ENCODE measurements around the gene CRACR2A. TPM values are rescaled to one million over a fixed set of nuclear protein-coding genes. Genes with fewer than 3 reads are reported as not detected.

The CRACR2A gene
- total RNA-seq, 4 donors from 2014 or later = 0.91 to 2.3 (median 1.9) TPM

DNA sequence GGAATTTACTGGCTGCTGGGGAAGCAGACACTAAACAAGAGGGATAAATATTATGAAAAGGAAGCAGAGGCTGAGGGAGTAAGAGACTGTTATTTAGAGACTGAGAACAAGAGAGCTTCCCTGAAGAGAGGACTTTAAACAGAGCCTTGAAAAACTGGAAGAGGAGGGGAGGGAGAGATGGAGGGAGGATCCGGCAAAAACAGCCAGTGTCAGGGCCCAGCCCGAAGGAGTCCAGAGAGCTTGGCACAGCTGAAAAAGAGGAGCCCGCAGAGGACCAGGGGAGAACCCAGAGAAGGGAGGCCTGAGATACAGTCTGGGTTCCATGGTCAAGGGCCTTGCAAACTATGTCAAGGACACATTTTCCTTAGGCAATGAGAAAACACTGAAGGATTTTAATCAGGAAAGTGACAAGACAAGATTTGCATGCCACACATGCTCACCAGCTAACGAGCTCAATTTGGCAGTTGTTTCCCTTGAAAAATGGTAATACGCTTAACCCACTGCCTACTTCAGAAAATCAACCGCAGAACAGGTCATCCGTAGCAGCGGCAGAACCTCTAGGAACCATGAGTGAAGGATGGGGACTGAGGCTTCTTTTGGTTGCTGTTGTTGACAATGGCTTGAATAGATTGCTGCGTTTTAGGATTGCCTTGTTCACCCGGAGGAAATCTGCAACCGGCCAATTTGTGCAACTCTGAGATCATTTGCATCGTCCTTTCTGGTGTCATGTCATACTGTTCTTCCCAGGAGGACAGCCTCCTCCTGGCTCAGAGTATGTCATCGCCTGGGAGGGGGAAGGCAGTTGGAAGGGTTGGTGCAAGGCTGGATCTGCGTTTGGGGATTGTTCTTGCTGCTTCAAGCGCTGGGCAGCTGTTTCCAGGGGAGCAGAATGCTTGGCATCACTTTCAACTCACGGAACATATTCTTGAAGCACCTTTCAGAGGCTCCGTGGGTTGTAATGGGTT lies 153.7 kb downstream of the CRACR2A start:
- Histone ChIP-seq H3K4me3 (no peak overlapping the region), H3K27me3 (peaks cover 0 to 58% (median 0%) of the 10 kb centered on the region in 4 donors), H3K27ac (no peak overlapping the region), H3K36me3 (no peaks in the 10 kb centered on the region), H3K9me3 (no peaks in the 10 kb centered on the region), H3K4me1 (no peaks in the 10 kb centered on the region)
- WGBS, 2 donors = 82 to 85% methylated on average over 14 to 15 of the region's 17 CpGs
- DNase-seq = no peak
- TF ChIP-seq POLR2A (IDR thresholded peaks at IDR 0.05) = no peak
- TF ChIP-seq, protein P1, sequence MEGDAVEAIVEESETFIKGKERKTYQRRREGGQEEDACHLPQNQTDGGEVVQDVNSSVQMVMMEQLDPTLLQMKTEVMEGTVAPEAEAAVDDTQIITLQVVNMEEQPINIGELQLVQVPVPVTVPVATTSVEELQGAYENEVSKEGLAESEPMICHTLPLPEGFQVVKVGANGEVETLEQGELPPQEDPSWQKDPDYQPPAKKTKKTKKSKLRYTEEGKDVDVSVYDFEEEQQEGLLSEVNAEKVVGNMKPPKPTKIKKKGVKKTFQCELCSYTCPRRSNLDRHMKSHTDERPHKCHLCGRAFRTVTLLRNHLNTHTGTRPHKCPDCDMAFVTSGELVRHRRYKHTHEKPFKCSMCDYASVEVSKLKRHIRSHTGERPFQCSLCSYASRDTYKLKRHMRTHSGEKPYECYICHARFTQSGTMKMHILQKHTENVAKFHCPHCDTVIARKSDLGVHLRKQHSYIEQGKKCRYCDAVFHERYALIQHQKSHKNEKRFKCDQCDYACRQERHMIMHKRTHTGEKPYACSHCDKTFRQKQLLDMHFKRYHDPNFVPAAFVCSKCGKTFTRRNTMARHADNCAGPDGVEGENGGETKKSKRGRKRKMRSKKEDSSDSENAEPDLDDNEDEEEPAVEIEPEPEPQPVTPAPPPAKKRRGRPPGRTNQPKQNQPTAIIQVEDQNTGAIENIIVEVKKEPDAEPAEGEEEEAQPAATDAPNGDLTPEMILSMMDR (IDR thresholded peaks at IDR 0.05) = no peak
- intact Hi-C loops (cut with DNase I) = no loop called here

GRCh38 chr12:3597526-3598210 lies 155.2 kb downstream of the CRACR2A start:
- H3K36me3 ChIP-seq = no peaks in the 10 kb centered on the region
- no peak overlapping the region for H3K4me3 ChIP-seq
- TF ChIP-seq POLR2A (IDR thresholded peaks at IDR 0.05) = no peak
- TF ChIP-seq, protein P1 (IDR thresholded peaks at IDR 0.05) = no peak
- DNase-seq = no peak
- 81 to 87% methylated on average over 5 to 7 of the region's 7 CpGs for WGBS, 2 donors
- intact Hi-C loops (cut with DNase I) = no loop called here
- H3K9me3 ChIP-seq = no peaks in the 10 kb centered on the region
- no peak overlapping the region for H3K27ac ChIP-seq
- H3K27me3 ChIP-seq = peaks cover 0 to 49% (median 0%) of the 10 kb centered on the region in 4 donors
- no peaks in the 10 kb centered on the region for H3K4me1 ChIP-seq

DNA sequence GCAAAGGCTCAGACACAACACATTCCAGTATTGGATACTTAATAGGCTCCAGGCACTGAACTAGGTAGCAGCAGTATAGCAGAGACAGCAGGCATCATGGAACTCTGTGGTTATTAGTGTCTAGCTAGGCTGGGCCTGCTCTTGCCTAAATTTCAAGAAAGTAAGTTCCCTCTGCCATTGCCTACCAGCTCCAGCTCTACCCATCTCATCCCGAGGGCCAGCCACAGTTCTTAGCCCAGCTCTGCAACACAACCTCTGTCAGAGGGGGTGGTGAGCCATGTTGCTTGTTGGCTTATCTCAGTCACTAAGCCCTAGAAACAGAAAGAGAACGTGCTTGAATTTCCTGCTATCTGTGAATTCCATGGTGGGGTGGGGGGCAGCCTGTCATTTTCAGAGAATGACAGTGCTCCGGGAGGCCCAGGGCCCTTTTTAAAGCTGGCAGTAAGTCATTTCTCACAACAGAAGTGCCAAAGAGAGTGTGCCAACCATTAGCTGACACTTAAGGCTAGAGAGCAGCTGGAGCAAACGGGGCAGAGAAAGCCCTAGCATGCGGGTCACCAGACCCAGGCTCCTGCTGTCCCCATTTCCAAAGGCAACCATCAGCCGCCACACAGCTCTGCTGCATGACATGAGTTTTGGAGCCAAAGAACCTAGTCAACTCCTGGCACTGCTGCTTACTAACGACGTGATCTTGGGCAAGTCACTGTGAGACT lies 156.1 kb downstream of the CRACR2A start:
- Histone ChIP-seq H3K27ac (no peak overlapping the region), H3K36me3 (no peaks in the 10 kb centered on the region), H3K9me3 (no peaks in the 10 kb centered on the region), H3K4me3 (no peak overlapping the region), H3K27me3 (peaks cover 0 to 49% (median 0%) of the 10 kb centered on the region in 4 donors), H3K4me1 (no peaks in the 10 kb centered on the region)
- WGBS, 2 donors = 85 to 92% methylated on average over 6 to 7 of the region's 8 CpGs
- intact Hi-C loops (cut with DNase I) = no loop called here
- no peak for DNase-seq
- TF ChIP-seq, protein P1 (IDR thresholded peaks at IDR 0.05) = no peak
- no peak for TF ChIP-seq POLR2A (IDR thresholded peaks at IDR 0.05)

- Histone ChIP-seq H3K36me3 (no peaks in the 10 kb centered on the region), H3K4me1 (no peaks in the 10 kb centered on the region), H3K4me3 (no peak overlapping the region), H3K9me3 (no peaks in the 10 kb centered on the region), H3K27me3 (peaks cover 0 to 43% (median 0%) of the 10 kb centered on the region in 4 donors), H3K27ac (no peak overlapping the region)
- TF ChIP-seq, protein P1 (IDR thresholded peaks at IDR 0.05) = no peak
- TF ChIP-seq POLR2A (IDR thresholded peaks at IDR 0.05) = no peak
- WGBS, 2 donors = 73 to 83% methylated on average over 3 to 5 of the region's 6 CpGs
- no peak for DNase-seq
- intact Hi-C loops (cut with DNase I) = no loop called here
Measured at GRCh38 chr12:3595721-3596120, 157.2 kb downstream of the CRACR2A start.
